Measurements from ENCODE around the gene DOCK2. TPM values are rescaled to one million over a fixed set of nuclear protein-coding genes. Genes with fewer than 3 reads are reported as not detected.

The DOCK2 gene
- total RNA-seq, 1 donor from 2014 or later: 1.1 TPM

DNA sequence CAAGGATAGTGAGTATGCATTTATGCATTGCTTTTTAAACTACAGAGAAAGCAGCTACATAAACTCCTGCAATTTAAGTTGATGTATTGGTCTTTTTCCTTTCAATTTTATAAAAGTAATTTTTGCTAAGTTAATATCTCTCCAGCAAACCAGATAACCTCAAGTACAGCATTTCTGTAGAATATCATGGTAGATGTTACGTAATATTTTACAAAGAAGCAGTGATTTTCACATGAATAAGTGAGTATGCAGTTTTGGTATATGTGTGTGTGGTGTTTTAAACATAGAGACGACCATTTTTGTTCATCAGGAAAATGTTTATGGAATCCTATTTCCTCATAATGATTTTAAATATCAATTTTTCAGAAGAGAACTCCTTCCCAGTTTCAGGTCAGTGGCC, 224.4 kb downstream of the DOCK2 start:
- H3K36me3 Mint-ChIP-seq: no peaks in the 10 kb centered on the region
- Histone ChIP-seq H3K4me3 (no peak overlapping the region), H3K4me2 (no peak overlapping the region), H4K20me1 (ENCODE audit: low read depth) (no peaks in the 10 kb centered on the region), H3K4me1 (no peaks in the 10 kb centered on the region), H2AFZ (replicated peaks) (no peak overlapping the region), H3K27ac (no peak overlapping the region), H3K9me3 (ENCODE audit: low read depth) (no peaks in the 10 kb centered on the region), H3K36me3 (no peaks in the 10 kb centered on the region), H3F3A (ENCODE audit: low read depth) (no peaks in the 10 kb centered on the region), H3K9ac (no peak overlapping the region), H3K27me3 (no peaks in the 10 kb centered on the region), H3K79me2 (ENCODE audit: low read depth) (no peaks in the 10 kb centered on the region)
- no peak overlapping the region for H3K4me3 Mint-ChIP-seq
- no peaks in the 10 kb centered on the region for H3K9me3 Mint-ChIP-seq
- H3K4me1 Mint-ChIP-seq: peaks cover 23% of the 10 kb centered on the region
- DNase-seq (ENCODE audit: low spot score): no peak
- TF ChIP-seq EZH2 (IDR thresholded peaks at IDR 0.05): no peak
- TF ChIP-seq EZH2phosphoT487 (IDR thresholded peaks at IDR 0.05): no peak
- TF ChIP-seq, protein P1, sequence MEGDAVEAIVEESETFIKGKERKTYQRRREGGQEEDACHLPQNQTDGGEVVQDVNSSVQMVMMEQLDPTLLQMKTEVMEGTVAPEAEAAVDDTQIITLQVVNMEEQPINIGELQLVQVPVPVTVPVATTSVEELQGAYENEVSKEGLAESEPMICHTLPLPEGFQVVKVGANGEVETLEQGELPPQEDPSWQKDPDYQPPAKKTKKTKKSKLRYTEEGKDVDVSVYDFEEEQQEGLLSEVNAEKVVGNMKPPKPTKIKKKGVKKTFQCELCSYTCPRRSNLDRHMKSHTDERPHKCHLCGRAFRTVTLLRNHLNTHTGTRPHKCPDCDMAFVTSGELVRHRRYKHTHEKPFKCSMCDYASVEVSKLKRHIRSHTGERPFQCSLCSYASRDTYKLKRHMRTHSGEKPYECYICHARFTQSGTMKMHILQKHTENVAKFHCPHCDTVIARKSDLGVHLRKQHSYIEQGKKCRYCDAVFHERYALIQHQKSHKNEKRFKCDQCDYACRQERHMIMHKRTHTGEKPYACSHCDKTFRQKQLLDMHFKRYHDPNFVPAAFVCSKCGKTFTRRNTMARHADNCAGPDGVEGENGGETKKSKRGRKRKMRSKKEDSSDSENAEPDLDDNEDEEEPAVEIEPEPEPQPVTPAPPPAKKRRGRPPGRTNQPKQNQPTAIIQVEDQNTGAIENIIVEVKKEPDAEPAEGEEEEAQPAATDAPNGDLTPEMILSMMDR (IDR thresholded peaks at IDR 0.05): no peak
- H3K27me3 Mint-ChIP-seq (ENCODE audit: insufficient read depth, low read depth): peaks cover 5% of the 10 kb centered on the region
- no peak overlapping the region for H3K27ac Mint-ChIP-seq

DNA sequence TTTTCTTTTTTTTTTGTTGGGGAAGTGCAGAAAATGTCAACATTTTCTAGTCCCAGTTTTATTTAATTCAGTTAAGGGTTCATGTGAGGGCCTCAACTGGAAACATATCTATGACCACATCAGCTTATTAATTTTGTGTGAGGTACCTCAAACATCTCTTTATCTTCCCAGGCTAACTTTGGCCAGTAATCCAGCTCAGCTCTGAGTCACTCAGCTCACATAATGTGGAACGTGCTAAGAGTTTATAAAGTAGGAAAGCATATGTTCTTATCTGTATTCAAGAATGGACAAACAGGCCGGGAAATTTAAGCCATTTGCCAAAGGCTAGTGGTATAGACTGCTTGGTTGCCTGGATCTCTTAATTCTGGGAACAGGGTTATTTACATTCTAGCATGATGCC, 224.9 kb downstream of the DOCK2 start:
- TF ChIP-seq EZH2 (IDR thresholded peaks at IDR 0.05): no peak
- no peak for TF ChIP-seq EZH2phosphoT487 (IDR thresholded peaks at IDR 0.05)
- TF ChIP-seq, protein P1 (IDR thresholded peaks at IDR 0.05): no peak
- Mint-ChIP-seq H3K4me3 (no peak overlapping the region), H3K27me3 (ENCODE audit: insufficient read depth, low read depth) (peaks cover 5% of the 10 kb centered on the region), H3K36me3 (no peaks in the 10 kb centered on the region), H3K9me3 (no peaks in the 10 kb centered on the region), H3K27ac (no peak overlapping the region), H3K4me1 (peaks cover 23% of the 10 kb centered on the region)
- Histone ChIP-seq H3K4me1 (no peaks in the 10 kb centered on the region), H3K9ac (no peak overlapping the region), H3K4me3 (no peak overlapping the region), H3K4me2 (no peak overlapping the region), H2AFZ (replicated peaks) (no peak overlapping the region), H3K9me3 (ENCODE audit: low read depth) (no peaks in the 10 kb centered on the region), H3K36me3 (no peaks in the 10 kb centered on the region), H3K27me3 (no peaks in the 10 kb centered on the region), H3K79me2 (ENCODE audit: low read depth) (no peaks in the 10 kb centered on the region), H4K20me1 (ENCODE audit: low read depth) (no peaks in the 10 kb centered on the region), H3K27ac (no peak overlapping the region), H3F3A (ENCODE audit: low read depth) (no peaks in the 10 kb centered on the region)
- DNase-seq (ENCODE audit: low spot score): no peak

DNA sequence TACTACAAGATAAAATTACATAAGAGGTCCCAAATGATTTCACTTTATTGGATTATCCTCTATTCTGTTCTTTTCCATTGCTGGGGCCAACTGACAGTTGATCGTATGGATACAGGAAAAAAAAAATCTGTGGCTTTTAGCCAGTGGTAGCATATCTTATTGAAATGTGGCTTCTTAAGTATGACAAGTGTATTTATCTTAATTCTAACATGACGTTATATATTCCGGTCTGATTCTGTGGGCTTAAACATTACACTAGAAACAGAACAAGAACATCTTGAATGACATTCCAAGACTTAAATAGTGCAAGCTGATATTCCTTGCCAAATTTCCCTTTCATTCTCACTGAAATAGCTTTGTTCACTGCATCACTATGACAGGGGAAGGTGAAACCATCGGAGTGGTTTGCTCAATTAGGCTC, 225.3 kb downstream of the DOCK2 start:
- Histone ChIP-seq H2AFZ (replicated peaks) (no peak overlapping the region), H3F3A (ENCODE audit: low read depth) (no peaks in the 10 kb centered on the region), H3K4me1 (no peaks in the 10 kb centered on the region), H3K27ac (no peak overlapping the region), H3K36me3 (no peaks in the 10 kb centered on the region), H3K9ac (no peak overlapping the region), H3K4me3 (no peak overlapping the region), H4K20me1 (ENCODE audit: low read depth) (no peaks in the 10 kb centered on the region), H3K9me3 (ENCODE audit: low read depth) (no peaks in the 10 kb centered on the region), H3K79me2 (ENCODE audit: low read depth) (no peaks in the 10 kb centered on the region), H3K27me3 (no peaks in the 10 kb centered on the region), H3K4me2 (no peak overlapping the region)
- DNase-seq (ENCODE audit: low spot score): no peak
- H3K27ac Mint-ChIP-seq: no peak overlapping the region
- H3K36me3 Mint-ChIP-seq: no peaks in the 10 kb centered on the region
- H3K4me3 Mint-ChIP-seq: no peak overlapping the region
- peaks cover 23% of the 10 kb centered on the region for H3K4me1 Mint-ChIP-seq
- no peak for TF ChIP-seq EZH2phosphoT487 (IDR thresholded peaks at IDR 0.05)
- TF ChIP-seq EZH2 (IDR thresholded peaks at IDR 0.05): no peak
- TF ChIP-seq, protein P1 (IDR thresholded peaks at IDR 0.05): no peak
- peaks cover 5% of the 10 kb centered on the region for H3K27me3 Mint-ChIP-seq (ENCODE audit: insufficient read depth, low read depth)
- no peaks in the 10 kb centered on the region for H3K9me3 Mint-ChIP-seq

All from neural progenitor cell (in vitro differentiated cells).